Dermis lymphatic vessel endothelial cell (primary cell): Measurements from ENCODE around the gene MLN. TPM values are rescaled to one million over a fixed set of nuclear protein-coding genes. Genes with fewer than 3 reads are reported as not detected.

Source experiments
- total RNA-seq: library from RNA; depleted of rRNA; stranded (reverse); fragments of >200 nt; gene quantifications from 2 replicates; pipeline ENCODE4 v1.2.1, GENCODE V29; 2014

Gene MLN, protein sequence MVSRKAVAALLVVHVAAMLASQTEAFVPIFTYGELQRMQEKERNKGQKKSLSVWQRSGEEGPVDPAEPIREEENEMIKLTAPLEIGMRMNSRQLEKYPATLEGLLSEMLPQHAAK
- total RNA-seq = not detected in 2 replicates

DNA sequence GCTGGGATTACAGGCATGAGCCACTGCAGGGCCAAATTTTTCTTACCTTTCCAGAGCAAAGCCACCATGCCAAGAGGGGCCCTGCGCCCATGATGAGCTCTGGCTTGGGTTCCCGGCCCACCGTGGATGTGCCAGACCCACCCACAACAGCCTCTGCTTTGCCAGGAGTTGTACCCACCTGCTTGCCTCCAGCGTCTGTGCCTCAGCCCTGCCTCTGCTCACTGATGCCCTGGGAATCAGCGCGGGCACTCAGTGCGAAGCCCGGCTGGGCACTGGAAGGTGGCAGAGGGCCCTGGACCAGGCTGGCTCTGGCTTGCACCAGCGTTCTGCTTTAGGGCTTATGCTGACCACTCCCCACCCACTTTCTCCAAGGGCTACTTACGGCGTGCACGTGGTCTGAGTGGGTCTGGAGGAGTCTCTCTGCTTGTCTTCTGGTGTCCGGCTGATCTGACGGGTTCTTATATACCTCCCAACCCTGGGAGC lies at the start of gene MLN:
Gene MLN, minus strand, starts transcription at position 433 of the 483 bp plus-strand sequence. CDS start 2,840 bp downstream, outside the sequence.

DNA sequence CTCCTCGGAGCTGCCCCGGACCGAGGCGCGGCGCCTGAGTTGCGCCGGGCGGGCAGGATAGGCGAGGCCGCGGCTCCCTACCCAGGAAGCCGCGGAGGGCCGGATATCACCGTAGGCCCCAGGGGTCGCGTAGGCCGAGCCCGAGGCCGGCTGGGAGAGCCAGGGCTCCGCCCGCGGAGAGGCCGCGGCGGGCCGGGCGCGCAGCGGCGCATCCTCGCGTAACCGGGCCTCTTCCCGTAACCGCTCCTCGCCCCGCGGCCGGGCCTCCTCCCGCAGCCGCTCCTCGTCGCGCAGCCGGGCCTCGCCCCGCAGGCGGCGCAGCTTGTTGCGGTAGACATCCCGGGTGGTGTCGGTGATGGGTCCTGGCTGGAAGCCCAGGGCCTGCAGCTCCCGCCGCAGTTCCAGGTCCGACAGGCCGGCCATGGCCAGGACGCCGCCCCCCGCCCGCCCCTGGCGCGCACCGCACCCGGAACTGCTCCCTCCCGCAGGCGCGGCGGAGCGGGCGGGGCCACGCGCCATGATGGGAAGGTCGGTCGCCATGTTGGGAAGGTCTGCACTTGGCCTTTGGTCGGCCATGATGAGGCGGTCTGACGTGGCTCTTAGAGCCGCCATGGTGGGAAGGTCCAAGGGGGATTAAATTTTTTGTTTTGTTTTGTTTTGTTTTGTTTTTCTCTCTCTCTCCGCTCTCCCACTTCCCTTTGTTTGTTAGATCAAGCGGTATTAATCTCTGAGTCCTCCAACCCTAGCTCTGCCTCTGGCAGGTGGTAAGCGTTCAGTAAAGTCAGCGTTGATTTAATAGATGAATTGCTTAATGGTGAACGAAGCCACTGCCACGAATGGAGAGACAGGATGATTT lies 14.9 kb downstream of the MLN start, which contains the start of gene LEMD2:
Gene LEMD2, minus strand, starts transcription at position 437 of the 856 bp plus-strand sequence. Its CDS starts 14 bp downstream, at position 423.

DNA sequence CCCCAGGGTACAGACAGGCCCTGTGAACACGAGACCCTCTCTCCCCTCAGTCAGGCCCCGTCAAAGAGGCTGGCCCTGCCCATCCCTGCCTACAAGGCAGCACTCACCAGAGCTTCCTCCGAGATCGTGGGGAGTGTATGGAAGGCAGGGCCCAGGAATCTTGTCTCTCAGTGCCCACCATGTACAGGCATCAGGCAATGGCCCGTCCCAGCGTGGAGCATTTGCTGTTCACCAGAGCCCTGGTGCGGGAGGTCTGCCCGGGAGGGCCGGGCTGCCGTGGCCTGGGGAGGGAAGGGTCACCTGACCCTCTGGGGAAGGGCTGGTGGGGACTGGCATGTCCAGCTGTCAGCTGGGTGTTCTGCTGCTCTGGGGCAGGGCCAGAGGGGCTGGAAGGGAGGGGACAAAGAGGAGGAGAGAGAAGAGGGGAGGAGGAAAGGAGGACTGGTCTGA lies 57.1 kb downstream of the MLN start, which contains the start of gene IP6K3:
Gene IP6K3, minus strand, starts transcription at position 255 of the 450 bp plus-strand sequence. CDS start 11,429 bp downstream, outside the sequence.

Other genes with a start within 250 kb of the MLN start
- 13.2 and 21.1 TPM in 2 replicates for gene BAK1, start 223.7 kb downstream of the MLN start, total RNA-seq
- gene ITPR3, start 182.7 kb downstream of the MLN start, total RNA-seq = 7.4 and 18.3 TPM in 2 replicates
- gene UQCC2, start 92.3 kb downstream of the MLN start, total RNA-seq = 17.4 and 21.0 TPM in 2 replicates
- gene IP6K3, start 57.1 kb downstream of the MLN start, total RNA-seq = not detected in 2 replicates
- 35.1 and 38.8 TPM in 2 replicates for gene LEMD2, start 14.9 kb downstream of the MLN start, total RNA-seq